Jurkat, Clone E6-1 (cell line): ENCODE data around the gene UBE2L3.
A peak's percentile ranks its signal among the peaks of the same experiment; 100 is the strongest.
"Not testable (repeated sequence)": the region's sequence is repeated elsewhere in the genome, so short reads cannot be mapped to it uniquely, and the experiment has no call there.

ENCODE experiments used
- DNase-seq: peaks from one replicate; pipeline ENCODE4 v3.0.0-alpha.2; 2011; ENCODE audit warnings: low read depth, low spot score
- H3K4me3 ChIP-seq: 2 replicates; pipeline ENCODE4 v1.5.1; 2011; ENCODE audit warnings: mild to moderate bottlenecking, low read length, control low read depth, moderate library complexity

The UBE2L3 gene

GRCh38 chr22:21636629-21637218, 69.2 kb downstream of the UBE2L3 start:
- no peak overlapping the region for H3K4me3 ChIP-seq
- DNase-seq, result no peak

GRCh38 chr22:21637450-21637849, 69.9 kb downstream of the UBE2L3 start:
- not testable (repeated sequence) for DNase-seq, H3K4me3 ChIP-seq

- no peak for DNase-seq
- H3K4me3 ChIP-seq, result no peak overlapping the region
Observed at GRCh38 chr22:21639359-21639758, 71.8 kb downstream of the UBE2L3 start.

GRCh38 chr22:21640810-21641209, 73.3 kb downstream of the UBE2L3 start:
- H3K4me3 ChIP-seq, result no peak overlapping the region
- no peak for DNase-seq

GRCh38 chr22:21641417-21641788, 73.9 kb downstream of the UBE2L3 start:
- peak overlapping the region; percentile 67 for H3K4me3 ChIP-seq
- DNase-seq, result no peak

- H3K4me3 ChIP-seq, result peak within 1 kb of the TSS; percentile 76
- peak; percentile 97 for DNase-seq
Observed at GRCh38 chr22:21641789-21642583, 74.5 kb downstream of the UBE2L3 start, which contains the start of gene SDF2L1. TSS of gene SDF2L1 (plus strand) at chr22:21642302. CDS start at chr22:21642337, 35 bp downstream.

- H3K4me3 ChIP-seq, result peak overlapping the region; percentile 76
- peak; percentile 45 for DNase-seq
Observed at GRCh38 chr22:21642584-21643448, 75.3 kb downstream of the UBE2L3 start.

GRCh38 chr22:21643533-21644357, 76.2 kb downstream of the UBE2L3 start:
- DNase-seq, result no peak
- H3K4me3 ChIP-seq, result peak overlapping the region; percentile 76

- not testable (repeated sequence) for H3K4me3 ChIP-seq, DNase-seq
Observed at GRCh38 chr22:21645513-21645912, 78.0 kb downstream of the UBE2L3 start.

- DNase-seq, result peak; percentile 86
- no peak overlapping the region for H3K4me3 ChIP-seq
Observed at GRCh38 chr22:21646608-21647590, 79.4 kb downstream of the UBE2L3 start.

GRCh38 chr22:21650280-21650679, 82.8 kb downstream of the UBE2L3 start:
- H3K4me3 ChIP-seq, result no peak overlapping the region
- DNase-seq, result no peak

- DNase-seq, result no peak
- H3K4me3 ChIP-seq, result peak overlapping the region; percentile 80
Observed at GRCh38 chr22:21650823-21651520, 83.5 kb downstream of the UBE2L3 start.

GRCh38 chr22:21651521-21652009, 84.1 kb downstream of the UBE2L3 start:
- no peak for DNase-seq
- H3K4me3 ChIP-seq, result peak overlapping the region; percentile 80

- DNase-seq, result peak; percentile 91
- peak overlapping the region; percentile 80 for H3K4me3 ChIP-seq
Observed at GRCh38 chr22:21652010-21652546, 84.6 kb downstream of the UBE2L3 start.

- H3K4me3 ChIP-seq, result peak overlapping the region; percentile 80
- DNase-seq, result no peak
Observed at GRCh38 chr22:21652547-21653545, 85.3 kb downstream of the UBE2L3 start.

GRCh38 chr22:21657020-21657359, 89.5 kb downstream of the UBE2L3 start:
- DNase-seq, result no peak
- peak overlapping the region; percentile 71 for H3K4me3 ChIP-seq
